Activated CD8-positive, alpha-beta memory T cell treated with anti-CD3 and anti-CD28 coated beads for 24 hours (primary cell): ENCODE measurements around the gene SUMO1.
"Not testable (repeated sequence)": the region's sequence is repeated elsewhere in the genome, so short reads cannot be mapped to it uniquely, and the experiment has no call there.

ENCODE experiments used
- DNase-seq: peaks from one replicate; pipeline ENCODE4 v3.0.0-alpha.2; 2020

The SUMO1 gene

GRCh38 chr2:202238234-202239197 is at the start of gene SUMO1:
SUMO1 (minus strand) TSS chr2:202238597; CDS start chr2:202238451, 146 bp downstream.
- peak; percentile 96 for DNase-seq

GRCh38 chr2:202286595-202286994 is 48.2 kb upstream of the SUMO1 start:
- DNase-seq: no peak

- no peak for DNase-seq
Measured at GRCh38 chr2:202278944-202279343, 40.5 kb upstream of the SUMO1 start.

- DNase-seq: no peak
Measured at GRCh38 chr2:202278036-202278760, 39.8 kb upstream of the SUMO1 start.

DNA sequence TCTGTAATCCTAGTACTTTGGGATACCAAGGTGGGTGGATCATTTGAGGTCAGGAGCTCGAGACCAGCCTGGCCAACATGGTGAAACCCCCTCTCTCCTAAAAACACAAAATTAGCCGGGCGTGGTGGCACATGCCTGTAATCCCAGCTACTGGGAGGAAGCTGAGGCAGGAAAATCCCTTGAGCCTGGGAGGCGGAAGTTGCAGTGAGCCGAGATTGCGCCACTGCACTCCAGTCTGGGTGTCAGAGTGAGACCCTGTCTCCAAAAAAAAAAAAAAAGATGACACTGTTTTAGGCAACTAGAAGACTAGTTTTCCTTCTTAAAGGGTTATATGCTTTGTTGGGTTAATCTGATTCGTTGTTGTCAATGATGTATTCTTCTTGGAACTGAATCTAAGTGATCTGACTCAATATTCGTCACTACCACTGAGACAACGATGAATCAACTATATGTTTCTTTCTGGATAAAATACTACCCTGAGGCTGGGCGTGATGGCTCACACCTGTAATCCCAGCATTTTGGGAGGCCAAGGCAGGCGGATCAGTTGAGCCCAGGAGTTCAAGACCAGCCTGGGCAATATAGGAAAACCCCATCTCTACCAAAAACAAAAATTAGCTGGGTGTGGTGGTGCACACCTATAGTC is 37.8 kb upstream of the SUMO1 start:
- DNase-seq: not testable (repeated sequence)

DNA sequence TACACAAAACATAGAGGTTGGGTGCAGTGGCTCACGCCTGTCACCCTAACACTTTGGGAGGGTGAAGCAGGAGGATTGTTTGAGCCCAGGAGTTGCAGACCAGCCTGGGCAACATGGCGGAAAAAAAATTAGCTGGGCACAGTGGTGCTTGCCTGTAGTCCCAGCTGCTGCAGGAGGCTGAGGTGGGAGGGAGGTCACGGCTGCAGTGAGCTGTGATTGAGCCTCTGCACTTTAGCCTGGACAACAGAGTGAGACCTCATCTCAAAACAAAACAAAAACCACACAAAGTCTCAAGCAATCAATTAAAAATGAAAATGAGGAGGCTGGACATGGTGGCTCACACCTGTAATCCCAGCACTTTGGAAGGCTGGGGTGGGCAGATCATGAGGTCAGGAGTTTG is 32.1 kb upstream of the SUMO1 start:
- DNase-seq: no peak

DNA sequence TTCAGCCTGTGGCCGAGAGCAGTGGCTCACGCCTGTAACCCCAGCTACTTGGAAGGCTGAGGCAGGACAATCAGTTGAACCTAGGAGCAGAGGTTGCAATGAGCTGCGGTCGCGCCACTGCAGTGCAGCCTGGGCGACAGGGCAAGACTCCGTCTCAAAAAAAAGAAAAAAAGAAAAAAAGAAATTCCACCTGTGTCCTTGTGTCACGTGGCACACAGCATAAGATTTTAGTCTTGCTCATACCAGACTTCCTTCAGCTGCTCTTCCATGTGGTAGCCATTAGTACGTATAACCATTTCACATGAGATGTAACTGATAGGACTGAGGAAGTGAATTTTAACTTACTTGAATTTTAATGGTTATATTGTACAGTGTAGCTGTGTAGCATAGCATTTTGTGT is 31.2 kb upstream of the SUMO1 start:
- no peak for DNase-seq

DNA sequence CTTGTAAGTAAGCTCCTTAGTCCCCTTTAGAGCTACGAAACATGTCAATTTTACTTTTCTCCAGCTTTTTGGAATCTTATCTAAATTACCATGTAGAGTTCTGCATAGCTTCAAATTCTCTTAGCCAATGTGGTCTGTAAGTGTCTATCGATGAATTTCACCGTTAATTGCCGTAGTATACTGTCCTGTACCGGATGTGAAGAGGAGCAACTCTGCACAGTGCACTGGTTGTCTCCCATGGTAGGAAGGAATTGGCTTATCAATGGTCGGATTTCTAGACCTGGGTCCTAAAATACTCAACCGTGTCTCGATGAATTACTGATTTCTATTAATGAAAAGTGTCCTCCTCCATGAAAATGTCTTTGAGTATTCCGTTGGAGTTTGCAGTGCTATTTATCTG is 29.1 kb upstream of the SUMO1 start:
- DNase-seq: no peak

DNA sequence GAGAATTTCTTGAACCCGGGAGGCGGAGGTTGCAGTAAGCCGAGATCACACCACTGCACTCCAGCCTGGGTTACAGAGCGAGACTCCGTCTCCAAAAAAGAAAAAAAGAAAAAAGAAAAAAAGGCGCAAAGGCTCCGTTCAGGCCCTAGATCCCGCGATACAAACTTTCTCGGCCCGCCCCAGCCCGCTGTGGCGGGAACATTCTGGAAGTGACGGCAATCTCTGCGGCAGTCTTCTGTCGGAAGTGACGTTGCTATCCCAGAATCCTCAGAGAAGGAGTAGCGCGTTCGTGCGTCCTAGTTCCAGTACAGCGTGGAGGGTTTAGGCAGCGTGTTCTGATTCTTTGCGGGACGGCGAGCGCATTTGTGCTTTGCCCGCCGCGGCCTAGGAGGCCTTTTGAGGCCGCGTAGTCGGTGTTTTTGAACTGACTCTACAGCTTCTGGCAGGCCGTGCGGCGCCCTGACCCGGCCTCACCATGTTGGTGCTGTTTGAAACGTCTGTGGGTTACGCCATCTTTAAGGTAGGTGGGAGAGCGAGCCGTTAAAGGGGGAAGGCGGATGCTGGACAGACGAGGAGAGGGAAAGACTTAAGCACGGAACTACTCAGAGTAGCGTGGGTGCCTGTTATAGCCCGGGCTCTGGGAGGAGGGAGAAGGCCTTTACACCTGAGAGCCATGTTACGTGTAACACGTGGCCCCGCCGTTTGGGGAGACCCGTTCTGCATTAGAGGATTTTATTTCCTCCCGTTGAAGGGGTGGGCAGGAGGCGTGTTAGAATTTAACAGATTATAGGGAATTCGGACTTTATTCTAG is 27.3 kb upstream of the SUMO1 start, which contains the start of gene NOP58:
NOP58 (plus strand) TSS at position 297 of the 811 bp plus-strand sequence; CDS start at position 476, 179 bp downstream.
- peak; percentile 90 for DNase-seq

DNA sequence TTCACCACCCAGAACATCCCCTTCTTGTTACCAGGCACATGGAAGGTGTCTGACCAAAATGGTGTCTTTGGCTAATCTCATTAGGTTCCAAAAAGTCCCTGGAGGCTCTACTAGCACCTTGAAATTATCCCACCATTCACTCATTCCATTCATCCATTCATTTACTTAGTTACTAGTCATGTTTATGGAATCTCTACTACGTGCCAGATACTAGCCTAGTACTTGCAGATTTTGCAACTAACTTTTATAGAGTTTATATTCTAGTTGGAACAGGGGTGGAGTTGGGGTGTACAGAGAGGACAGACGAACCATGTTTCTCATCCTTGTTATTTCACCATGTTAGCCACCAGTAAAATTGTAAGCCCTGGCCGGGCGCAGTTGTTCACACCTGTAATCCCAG is 23.1 kb upstream of the SUMO1 start:
- no peak for DNase-seq

GRCh38 chr2:202251494-202251893 is 13.1 kb upstream of the SUMO1 start:
- DNase-seq: no peak

DNA sequence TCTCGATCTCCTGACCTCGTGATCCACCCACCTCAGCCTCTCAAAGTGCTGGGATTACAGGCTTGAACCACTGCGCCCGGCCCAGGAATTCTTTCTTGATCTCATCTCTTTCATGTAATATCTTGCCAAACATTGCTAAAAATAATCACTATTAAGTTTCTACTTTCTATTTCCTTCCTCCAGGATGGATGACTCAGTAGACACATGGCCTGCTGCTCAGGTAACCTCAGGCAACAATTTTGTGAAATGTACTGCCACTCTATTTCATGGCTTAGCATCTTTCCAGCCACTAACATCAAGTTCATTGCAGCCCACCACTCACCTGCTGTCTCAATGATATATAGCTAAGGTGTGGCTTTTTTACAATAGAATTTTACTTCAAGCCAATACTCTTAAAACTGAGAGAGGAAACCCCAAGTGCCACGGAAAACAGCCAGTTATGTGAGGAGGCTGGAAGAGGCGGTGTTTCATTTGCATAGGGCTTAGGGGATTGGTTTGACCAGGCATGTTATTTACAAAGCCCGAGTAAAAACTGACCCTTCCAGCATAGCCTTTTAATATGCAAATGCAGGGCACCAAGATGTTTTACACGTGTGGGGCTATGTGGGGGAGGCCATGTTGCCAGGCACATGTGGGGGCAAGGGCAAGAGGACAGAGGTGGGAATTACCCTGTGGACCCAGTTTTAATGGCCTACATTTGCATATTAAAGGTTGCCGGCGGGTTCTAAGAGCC is 11.3 kb upstream of the SUMO1 start:
- no peak for DNase-seq

GRCh38 chr2:202247710-202248109 is 9.3 kb upstream of the SUMO1 start:
- not testable (repeated sequence) for DNase-seq

DNA sequence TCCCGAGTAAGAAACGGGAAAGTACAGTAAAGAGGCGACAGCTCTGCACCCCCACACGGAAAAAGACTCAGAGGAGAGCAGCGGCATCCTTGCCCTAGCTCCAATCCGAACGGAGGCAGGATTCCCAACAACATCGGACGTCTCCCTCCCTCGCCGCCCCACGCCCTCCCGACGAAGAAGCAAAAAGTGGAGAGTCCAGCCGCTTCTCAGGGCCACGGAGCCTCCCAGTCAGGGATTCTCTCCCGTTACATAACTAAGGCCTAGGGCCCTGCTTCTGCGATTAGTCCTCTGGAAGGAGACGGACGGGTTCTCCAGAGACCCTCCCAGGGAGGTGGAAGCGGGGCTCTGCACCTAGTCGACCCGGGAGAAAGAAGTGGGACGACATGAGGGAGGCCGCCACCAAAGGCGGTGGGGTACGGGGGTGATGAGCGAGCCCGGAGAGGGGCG is 587 bp downstream of the SUMO1 start:
- DNase-seq: peak; percentile 71

DNA sequence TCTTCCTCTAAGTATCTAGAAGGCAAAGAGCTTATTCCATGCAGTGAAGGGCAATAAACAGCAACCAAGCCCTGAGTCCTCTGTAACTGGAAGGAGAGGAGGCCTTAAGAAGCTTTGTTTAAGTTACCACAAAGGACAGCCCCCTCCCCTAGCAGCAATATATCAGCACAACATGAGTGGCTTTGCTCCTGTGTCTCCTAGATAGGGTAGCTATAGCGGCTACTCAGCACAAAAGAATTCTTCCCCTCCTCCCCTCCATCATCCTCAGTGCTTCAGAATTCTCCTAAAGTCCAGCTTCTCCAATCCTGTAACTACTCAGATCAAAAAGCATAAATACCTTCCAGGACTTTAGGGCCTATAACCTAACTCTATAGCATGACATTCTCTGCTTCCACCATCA is 16.5 kb downstream of the SUMO1 start:
- no peak for DNase-seq

GRCh38 chr2:202215179-202215578 is 23.2 kb downstream of the SUMO1 start:
- no peak for DNase-seq

GRCh38 chr2:202208526-202208925 is 29.9 kb downstream of the SUMO1 start:
- DNase-seq: no peak

DNA sequence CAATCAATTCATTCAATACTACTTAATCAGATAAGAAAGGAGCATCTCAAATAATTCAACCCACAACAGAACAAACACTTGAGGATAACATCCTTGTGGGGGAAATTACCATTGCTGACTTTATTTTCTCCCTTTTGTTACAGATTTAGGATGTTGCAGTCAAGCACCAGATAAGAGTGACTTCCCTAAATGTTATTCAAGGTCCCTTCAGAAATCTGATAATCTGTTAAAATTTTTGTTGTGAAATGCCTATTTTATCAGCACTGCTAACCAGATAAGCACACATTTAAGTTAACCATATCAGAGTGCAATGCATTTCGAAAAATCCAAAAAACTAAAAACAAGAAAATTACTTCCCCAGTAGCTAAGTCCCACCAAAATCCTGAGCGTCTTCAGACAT is 33.5 kb downstream of the SUMO1 start:
- no peak for DNase-seq

DNA sequence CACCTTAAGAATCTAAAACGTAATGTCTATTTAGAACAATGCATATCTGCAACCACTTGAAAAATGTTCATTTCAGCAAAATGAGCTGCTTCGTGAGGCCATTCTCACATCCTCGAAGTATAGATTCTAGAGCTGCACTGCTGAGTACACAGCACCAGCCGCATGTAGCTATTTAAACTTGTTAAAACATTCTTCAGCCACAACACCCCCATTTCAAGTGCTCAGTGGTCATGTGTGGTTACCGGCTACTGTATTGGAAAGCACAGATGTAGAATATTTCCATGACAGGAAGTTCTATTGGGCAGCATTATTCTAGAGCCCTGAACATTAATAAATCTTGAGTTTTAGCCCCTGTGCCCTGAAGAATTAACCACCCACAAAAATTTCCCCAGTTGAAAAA is 35.0 kb downstream of the SUMO1 start:
- DNase-seq: no peak

- DNase-seq: no peak
Measured at GRCh38 chr2:202201220-202202160, 36.9 kb downstream of the SUMO1 start.
